Measurements from ENCODE around the gene TCTN2.

TCTN2 gene

GRCh38 chr12:123754041-123754772 is 83.3 kb downstream of the TCTN2 start:
- Histone ChIP-seq H3K4me3 (ENCODE audit: low read length) (no peak overlapping the region), H3K27me3 (ENCODE audit: insufficient read depth, low read length) (no peaks in the 10 kb centered on the region), H3K4me1 (ENCODE audit: insufficient read depth, low read length) (no peaks in the 10 kb centered on the region), H3K36me3 (ENCODE audit: insufficient read depth, low read length) (peaks cover 74% of the 10 kb centered on the region), H3K9me3 (ENCODE audit: low read length) (no peaks in the 10 kb centered on the region), H2AFZ (ENCODE audit: low read depth, low read length) (no peak overlapping the region)

GRCh38 chr12:123757561-123757960 is 86.6 kb downstream of the TCTN2 start:
- Histone ChIP-seq H3K4me1 (ENCODE audit: insufficient read depth, low read length) (no peaks in the 10 kb centered on the region), H3K27me3 (ENCODE audit: insufficient read depth, low read length) (no peaks in the 10 kb centered on the region), H3K9me3 (ENCODE audit: low read length) (peaks cover 4% of the 10 kb centered on the region), H3K4me3 (ENCODE audit: low read length) (no peak overlapping the region), H2AFZ (ENCODE audit: low read depth, low read length) (no peak overlapping the region), H3K36me3 (ENCODE audit: insufficient read depth, low read length) (peaks cover 62% of the 10 kb centered on the region)
